HG03354 (cell line): ENCODE data around the gene TULP1.
"Not testable (repeated sequence)": the region's sequence is repeated elsewhere in the genome, so short reads cannot be mapped to it uniquely, and the experiment has no call there.

Experiments
- ATAC-seq: cut with Tn5 transposase; IDR thresholded peaks from one replicate; pipeline ENCODE4 v1.9.1; 2021; ENCODE audit warnings: mild to moderate bottlenecking; ENCODE audit not compliant: unreplicated experiment, poor library complexity, severe bottlenecking

The TULP1 gene

DNA sequence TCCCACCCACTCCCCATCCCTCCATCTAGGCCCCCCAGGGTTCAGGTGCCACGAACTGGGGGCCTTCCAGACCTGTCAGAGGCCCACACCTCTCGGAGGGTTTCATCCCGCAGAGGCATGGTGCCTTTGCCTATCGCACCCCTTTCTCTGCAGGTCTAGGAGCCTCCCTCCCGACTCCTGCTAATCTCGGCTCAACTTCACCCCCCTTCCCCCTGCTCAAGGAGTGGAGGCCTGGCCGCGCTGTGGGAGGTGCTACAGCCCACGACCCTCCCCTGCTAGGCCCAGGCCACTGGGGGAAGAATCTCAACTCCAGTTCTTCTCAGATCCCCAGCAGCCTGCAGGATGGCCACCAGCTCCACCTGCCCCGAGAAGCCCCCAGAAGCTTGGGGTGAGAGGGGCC lies at the start of gene TULP1:
TULP1 (minus strand) TSS at position 157 of the 400 bp plus-strand sequence; CDS start at position 119, 38 bp downstream.
- no peak for ATAC-seq

DNA sequence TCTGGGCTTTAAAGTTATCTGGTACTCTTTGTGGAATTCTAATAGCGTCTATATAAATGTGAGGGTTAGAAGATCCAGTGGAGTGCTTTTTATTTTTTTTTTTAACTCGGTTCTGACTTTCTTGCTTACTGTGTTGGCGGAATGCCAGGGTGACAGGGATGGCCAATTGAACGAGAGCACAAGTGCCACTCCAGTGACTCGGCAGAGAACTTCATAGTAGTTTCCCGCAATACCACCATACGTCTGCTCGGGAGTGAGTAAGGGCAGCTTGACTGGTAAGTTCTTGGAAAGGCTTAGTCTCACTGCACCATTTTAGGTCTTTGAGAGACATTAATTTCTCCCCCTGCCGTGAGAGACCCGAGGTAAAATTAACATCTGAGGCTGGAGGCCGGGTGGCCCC lies 49.4 kb upstream of the TULP1 start:
- no peak for ATAC-seq

DNA sequence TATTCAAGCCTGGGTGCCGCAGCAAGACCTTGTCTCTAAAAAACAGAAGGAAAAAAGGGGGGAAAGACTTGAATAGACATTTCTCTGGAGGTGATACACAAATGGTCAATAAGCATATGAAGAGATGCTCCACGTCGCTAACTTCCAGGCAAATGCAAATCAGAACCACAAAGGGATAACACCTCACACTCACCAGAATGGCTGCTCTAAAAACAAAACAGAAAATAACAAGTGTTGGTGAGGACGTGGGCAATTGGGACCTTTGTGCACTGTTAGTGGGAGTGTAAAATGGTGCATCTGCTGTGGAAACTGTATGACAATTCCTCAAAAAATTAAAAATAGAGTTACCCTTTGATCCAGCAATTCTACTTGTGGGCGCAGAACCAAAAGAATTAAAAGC lies 48.4 kb upstream of the TULP1 start:
- ATAC-seq, result no peak

DNA sequence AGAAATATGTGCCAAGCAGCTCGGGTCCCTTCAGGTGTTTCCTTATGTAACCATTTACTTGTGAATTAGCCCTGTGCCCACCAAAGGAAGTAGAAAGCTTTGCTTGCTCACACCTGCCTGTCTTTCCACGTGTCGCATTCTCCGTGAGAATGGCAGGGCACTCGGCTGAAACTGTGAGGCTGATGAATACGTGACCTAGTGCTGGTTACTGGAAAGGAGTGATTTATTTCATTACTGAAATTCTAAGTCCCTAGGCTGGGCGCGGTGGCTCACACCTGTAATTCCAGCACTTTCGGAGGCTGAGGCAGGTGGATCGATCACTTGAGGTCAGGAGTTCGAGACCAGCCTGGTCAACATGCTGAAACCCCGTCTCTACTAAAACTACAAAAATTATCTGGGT lies 45.9 kb upstream of the TULP1 start:
- no peak for ATAC-seq

DNA sequence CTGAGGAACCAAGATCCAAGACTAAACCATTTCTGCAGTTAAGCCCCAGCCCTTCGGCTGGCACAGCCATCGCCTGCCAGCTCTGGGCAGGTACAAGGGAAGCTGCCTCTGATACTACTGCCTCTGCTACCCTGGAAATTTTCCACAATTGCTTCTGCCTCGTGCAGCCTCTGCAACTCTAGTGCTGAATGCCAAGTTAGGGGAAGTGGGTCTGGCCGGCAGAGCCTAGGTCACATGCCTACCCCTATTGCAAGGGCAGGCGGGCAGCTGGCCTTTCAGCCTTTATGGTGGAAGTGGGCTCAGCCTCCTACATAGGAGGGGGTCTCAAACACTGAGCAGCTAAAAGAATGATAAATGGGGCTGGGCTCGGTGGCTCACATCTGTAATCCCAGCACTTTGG lies 44.5 kb upstream of the TULP1 start:
- ATAC-seq, result no peak

DNA sequence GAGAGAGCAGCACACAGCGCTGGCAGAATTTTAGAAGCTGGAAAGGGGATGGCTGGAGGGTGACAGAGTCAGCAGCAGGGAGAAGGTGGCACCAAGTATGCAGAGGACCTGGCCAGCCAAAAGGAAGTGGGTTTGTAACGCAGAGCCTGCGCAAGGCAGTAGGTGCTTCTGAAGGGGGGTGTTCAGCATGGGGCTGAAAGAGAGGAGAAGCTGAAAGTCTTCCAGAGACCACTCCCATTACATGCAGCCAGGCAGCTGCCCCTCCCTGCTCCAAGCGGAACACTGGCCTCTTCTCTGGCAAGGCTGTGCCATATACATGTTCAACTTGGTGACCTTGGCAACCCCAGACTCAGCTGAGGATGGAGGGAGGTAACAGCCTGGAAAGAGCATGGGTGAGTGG lies 42.1 kb upstream of the TULP1 start:
- ATAC-seq, result no peak

DNA sequence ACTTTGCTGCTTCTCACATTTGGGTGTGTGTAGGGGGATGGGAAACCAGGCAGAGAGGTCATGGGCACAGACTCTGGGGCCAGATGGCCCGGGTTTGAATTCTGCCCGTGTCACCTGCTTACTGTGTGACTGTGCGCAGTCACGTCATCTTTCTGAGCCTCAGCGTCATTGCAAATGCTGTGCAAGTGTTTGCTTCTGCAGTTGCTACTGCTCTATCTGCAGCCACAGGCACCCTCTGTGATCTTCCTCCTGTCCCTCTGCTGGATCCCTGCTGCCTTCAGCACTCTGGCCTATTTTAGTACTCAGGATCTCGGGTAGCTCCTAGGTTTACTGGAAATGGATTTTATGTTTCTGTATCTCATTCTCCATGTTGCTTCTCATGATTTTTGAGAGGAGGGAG lies 40.6 kb upstream of the TULP1 start:
- no peak for ATAC-seq

DNA sequence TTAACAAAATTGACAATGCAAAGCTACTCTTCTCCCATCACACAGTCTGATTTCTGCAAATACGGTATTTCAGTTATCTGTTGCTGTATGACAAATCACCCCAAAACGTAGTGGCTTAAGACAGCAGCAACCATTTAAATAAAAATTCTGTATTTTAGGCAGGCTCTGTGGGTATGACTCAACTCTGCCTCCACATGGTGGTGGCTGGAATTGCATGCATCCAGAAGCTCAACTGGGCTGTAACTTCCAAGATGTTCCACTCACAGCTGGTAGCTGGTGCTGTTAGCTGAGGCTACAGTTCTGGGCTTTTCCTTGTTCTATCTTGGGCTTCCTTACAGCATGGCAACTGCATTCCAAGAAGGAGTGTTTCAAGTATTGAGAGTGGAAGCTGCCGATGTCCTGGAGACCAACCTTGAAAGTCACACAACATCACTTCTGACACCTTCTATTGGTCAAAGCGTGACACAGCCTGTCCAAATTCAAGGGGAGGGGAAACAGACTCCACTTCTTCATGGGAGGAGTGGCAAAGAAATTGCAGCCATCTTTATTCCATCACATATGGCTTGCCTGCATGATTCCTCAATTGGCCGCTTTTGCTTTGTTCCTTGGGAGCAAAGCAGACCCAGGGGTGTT lies 39.7 kb upstream of the TULP1 start:
- no peak for ATAC-seq

DNA sequence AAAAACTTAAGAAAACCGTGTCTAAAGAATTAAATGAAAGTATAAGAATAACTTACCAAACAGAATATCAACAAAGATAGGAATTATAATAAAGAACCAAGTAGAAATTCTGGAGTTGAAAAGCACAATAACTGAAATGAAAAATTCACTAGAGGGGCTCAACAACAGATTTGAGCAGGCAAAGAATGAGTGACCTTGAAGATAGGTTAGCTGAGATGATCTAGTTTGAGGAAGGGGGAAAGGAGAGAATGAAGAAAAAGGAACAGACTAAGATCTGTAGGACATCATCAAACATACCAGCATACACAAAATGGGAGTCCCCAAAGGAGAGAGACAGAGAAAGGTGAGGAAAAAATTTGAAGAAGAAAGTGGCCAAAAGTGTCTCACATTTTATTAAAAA lies 37.7 kb upstream of the TULP1 start:
- no peak for ATAC-seq

DNA sequence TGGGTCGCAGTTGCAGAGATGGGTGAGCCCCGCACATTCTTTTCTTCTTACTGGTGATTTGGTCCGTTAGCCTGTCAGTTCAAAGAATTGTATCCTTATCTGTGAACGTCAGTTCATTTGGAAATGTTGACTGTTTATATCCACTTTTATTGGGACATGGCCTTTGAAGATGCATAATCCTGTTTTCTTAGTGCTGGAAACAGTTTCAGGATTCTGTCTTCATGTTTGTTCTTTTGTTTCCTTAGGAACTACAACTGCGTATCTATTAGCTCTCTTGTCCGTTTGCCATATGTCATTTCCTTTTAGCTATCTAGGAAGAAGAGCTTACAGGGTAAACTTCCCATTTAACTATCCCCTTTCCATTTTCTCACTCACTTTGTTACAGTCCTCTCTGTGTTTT lies 35.0 kb upstream of the TULP1 start:
- ATAC-seq, result no peak

DNA sequence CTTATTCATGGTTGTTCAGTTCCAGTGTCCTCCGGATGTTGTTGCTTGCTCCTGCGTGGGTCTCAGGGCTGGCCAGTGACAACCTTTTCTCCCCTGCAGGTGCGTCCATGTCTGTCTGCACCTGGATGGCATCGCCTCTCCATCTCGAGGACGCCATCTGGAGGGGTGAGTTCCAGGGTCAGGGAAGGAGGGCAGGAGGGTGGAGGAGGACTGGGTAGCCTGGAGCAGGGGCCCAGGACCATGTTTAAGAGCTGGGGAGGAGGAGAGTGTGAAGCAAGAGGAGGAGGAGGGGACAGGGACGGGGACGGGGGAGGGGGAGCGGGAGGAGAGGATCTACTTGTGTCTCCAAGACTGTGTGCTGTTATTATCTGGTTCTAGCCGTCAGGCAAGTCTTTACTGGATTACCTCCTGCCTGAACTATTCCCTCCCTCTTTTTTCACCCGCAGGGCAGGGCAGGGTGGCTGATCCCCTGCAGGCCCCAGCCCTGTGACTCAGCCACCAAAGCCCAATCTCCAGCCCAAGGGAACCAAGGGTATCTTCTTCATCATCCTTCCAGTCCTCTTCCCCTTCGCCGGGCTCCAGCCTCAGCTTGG lies 32.2 kb upstream of the TULP1 start:
- no peak for ATAC-seq

DNA sequence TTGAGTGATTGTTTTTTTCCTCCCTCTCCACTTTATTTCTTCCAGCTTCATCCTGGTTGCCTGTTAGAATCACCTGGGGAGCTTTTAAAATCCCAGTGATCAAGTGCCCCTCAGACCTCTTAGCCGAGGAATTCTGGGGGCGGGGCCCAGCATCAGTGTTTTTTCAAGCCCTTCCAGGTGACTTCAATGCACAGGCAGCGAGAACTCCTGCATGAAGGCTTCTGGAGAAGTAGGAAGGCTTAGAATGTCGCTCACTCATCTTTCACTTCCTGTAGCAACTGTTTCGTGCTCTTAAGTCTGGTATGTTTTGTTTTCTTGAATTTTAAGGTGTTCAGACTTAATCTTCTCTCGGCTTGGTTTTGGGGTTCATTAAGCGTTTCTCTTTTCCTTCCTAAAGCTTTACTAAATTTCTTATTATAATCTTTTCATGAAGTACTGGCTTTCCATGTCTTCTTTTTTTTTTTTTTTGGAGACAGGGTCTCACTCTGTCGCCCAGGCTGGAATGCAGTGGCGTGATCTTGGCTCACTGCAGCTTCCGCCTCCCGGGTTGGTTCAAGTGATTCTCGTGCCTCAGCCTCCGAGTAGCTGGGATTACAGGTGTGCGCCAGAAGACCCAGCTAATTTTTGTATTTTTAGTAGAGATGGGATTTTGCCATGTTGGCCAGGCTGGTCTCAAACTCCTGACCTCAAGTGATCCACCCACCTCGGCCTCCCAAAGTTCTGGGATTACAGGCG lies 30.9 kb upstream of the TULP1 start:
- no peak for ATAC-seq

DNA sequence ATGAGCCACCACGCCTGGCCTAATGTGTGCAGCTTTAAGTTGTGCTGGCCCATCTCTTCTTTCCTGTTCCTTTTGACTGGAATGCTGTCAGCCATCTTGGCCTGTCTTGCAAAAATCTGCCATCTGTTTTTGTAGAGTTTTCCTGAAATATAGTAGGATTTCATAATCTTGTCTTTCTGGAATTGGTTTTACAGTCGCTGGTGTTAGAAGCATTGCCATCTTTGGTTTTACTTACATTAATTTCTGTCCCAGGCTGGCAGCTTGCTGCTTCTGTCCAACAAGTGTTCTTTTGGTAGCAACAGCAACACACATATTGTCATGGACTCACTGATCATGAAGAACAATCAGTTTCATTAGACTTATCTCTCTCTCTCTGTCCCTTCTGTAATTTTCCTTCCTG lies 29.1 kb upstream of the TULP1 start:
- no peak for ATAC-seq

DNA sequence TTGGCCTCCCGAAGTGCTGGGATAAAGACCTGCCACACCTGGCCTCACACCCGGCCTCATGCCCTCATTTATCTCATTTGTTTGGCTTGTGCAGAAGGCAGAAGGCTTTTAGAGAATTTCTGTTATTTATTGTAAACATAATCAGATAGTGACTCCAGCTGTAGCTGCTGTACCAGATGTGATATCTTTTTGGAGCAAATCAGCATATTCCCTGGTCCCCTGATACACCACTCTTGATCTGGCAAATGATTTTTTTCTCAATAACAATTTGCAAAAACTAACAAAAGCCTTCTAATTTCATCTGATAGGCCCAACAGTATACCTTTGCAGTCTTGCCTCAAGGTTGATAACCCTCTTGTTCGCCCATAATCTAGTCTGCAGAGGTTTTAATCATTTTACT lies 26.5 kb upstream of the TULP1 start:
- ATAC-seq, result no peak

DNA sequence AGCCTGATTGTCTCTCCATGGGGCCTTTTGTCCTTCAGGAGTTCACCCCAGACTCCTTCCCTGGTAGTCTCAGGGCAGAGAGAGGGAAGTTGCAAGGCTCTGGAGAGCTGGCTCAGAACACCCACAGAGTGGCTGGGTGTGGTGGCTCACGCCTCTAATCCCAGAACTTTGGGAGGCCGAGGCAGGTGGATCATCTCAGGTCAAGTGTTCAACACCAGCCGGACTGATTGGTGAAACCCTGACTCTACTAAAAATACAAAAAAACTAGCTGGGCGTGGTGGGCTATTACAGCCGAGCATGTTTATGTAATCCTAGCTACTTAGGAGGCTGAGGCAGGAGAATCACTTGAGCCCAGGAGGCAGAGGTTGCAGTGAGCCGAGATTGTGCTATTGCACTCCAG lies 23.2 kb upstream of the TULP1 start:
- ATAC-seq, result not testable (repeated sequence)

DNA sequence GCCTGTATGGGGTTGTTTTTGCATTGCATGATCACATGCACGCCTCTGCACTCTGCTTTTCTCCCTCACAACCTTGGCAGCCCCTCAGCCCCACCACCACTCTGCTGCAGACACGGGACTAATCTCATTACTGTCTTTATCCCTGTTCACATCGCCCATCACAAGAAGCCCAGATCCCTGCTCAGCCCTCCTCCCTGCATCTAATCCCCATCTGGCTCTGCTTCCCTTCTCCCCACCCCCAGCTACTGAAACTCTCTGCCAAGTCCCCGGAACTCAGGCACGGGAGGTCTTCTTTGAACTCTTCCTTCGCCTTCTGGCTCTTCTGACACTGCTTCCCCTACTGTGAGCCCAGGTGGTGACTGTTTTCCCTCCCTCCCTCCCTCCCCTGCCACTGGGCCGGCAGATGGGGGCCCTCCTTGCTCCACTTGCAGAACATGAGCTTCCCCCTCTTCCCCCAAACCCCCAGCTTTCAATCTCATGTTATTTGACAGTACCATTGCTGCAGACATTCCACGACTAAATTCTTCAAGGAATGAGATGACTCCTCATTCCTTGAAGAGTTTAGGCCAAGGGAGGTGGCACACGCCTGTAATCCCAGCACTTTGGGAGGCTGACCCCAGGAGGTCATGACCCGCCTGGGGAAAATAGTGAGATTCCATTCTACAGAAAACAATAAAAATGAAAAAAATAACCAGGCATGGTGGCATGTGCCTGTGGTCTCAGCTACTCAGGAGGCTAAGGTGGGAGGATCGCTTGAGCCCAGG lies 21.9 kb upstream of the TULP1 start:
- no peak for ATAC-seq

DNA sequence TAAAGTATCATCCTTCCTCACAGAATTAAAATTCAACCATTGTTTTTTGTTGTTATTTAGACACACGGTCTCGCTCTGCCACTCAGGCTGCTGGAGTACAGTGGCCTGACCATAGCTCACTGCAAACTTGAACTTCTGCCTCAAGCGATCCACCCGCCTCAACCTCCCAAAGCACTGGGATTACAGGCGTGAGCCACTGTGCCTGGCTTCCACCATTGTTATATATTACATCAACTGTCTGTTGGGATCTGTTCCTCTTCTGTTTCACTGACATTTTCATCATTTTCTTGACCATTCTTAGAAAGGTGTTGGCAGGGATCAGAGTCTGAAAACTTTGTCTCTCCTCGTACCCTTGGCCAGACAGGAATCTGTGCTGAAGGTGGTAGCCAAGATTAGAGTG lies 21.3 kb upstream of the TULP1 start:
- ATAC-seq, result no peak

DNA sequence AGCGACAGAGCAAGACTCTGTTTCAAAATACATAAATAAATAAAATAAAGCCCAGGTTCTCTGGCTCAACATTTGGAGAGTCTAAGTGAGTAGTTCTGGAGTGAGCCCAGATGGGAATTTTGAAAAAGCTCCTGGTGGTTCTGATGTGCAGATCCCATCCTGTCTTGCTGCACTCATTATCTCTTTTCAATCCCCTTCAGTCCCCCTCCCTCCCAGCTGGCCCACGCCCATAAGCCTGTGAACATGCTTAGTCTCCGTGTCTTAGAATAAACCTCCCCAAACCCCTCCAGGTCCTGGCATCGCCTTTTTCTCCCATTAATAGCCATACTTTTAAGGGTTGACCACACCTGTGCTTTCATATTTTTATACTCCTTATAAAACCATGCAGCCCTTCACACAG lies 19.4 kb upstream of the TULP1 start:
- no peak for ATAC-seq

DNA sequence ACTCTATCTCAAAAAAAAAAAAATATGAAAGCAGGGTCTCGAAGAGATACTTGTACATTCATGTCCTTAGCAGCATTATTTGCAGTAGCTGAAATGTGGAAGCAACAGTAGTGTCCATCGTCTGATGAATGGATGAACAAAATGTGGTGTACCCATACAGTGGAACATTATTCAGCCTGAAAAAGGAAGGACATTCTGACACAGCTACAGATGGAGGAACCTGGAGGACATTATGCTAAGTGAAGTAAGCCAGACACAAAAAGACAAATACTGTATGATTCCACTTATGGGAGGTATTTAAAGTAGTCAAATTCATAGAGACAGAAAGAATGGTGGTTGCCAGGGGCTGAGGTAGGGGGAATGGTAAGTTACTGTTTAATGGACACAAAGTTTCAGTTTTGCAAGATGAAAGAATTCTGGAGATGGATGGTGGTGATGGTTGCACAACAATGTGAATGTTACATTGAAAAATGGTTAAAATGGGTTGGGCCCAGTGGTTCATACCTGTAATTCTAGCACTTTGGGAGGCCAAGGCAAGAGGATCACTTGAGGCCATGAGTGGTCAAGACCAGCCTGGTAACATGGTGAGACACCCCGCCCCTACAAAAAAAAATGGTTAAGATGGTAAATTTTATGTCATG lies 11.8 kb upstream of the TULP1 start:
- no peak for ATAC-seq
